Measurements from ENCODE around the gene CTDSP2. TPM values are rescaled to one million over a fixed set of nuclear protein-coding genes. Genes with fewer than 3 reads are reported as not detected.

CTDSP2 gene
- total RNA-seq, 2 donors from 2014 or later, result 90.6 to 97.1 TPM

GRCh38 chr12:57806677-57807076 is 39.9 kb downstream of the CTDSP2 start:
- ATAC-seq, result no peak
- no peak for DNase-seq
- intact Hi-C loops (cut with DNase I), result no loop called here

GRCh38 chr12:57803319-57803893 is 43.1 kb downstream of the CTDSP2 start:
- intact Hi-C loops (cut with DNase I), result no loop called here
- ATAC-seq (peak; percentile 83 to 84), DNase-seq (peak; percentile 45)

GRCh38 chr12:57802607-57803006 is 43.9 kb downstream of the CTDSP2 start:
- ATAC-seq (no peak), DNase-seq (no peak)
- intact Hi-C loops (cut with DNase I), result no loop called here

GRCh38 chr12:57800965-57801364 is 45.6 kb downstream of the CTDSP2 start:
- no peak for ATAC-seq

GRCh38 chr12:57797933-57798332 is 48.6 kb downstream of the CTDSP2 start:
- DNase-seq, result no peak
- ATAC-seq, result no peak
- intact Hi-C loops (cut with DNase I), result no loop called here

More at GRCh38 chr12:57800965-57801364, 45.6 kb downstream of the CTDSP2 start:
- intact Hi-C loops (cut with DNase I), result no loop called here
- DNase-seq, result no peak

- DNase-seq (no peak), ATAC-seq (no peak)
- intact Hi-C loops (cut with DNase I), result no loop called here
Observed at GRCh38 chr12:57796996-57797395, 49.5 kb downstream of the CTDSP2 start.

GRCh38 chr12:57795354-57795753 is 51.2 kb downstream of the CTDSP2 start:
- no peak for DNase-seq

GRCh38 chr12:57793920-57794319 is 52.6 kb downstream of the CTDSP2 start:
- intact Hi-C loops (cut with DNase I), result no loop called here
- peak in 1 of 2 donors; percentile 86 for ATAC-seq
- no peak for DNase-seq

More at GRCh38 chr12:57795354-57795753, 51.2 kb downstream of the CTDSP2 start:
- no peak for ATAC-seq
- intact Hi-C loops (cut with DNase I), result no loop called here

GRCh38 chr12:57783861-57784260 is 62.7 kb downstream of the CTDSP2 start:
- intact Hi-C loops (cut with DNase I), result no loop called here
- no peak for DNase-seq
- no peak for ATAC-seq

- ATAC-seq, result no peak
- intact Hi-C loops (cut with DNase I), result no loop called here
- no peak for DNase-seq
Observed at GRCh38 chr12:57783466-57783801, 63.1 kb downstream of the CTDSP2 start.

- peak; percentile 97 for DNase-seq
- intact Hi-C loops (cut with DNase I), result no loop called here
- ATAC-seq, result peak; percentile 85 to 98
Observed at GRCh38 chr12:57782608-57783465, 63.7 kb downstream of the CTDSP2 start, which contains the start of gene TSFM. Gene TSFM, plus strand, starts transcription at chr12:57782787. Its CDS starts 15 bp downstream, at chr12:57782802.

- ATAC-seq (no peak), DNase-seq (no peak)
- intact Hi-C loops (cut with DNase I), result no loop called here
Observed at GRCh38 chr12:57782243-57782607, 64.3 kb downstream of the CTDSP2 start.

GRCh38 chr12:57781801-57782200 is 64.7 kb downstream of the CTDSP2 start:
- no peak for ATAC-seq
- no peak for DNase-seq
- intact Hi-C loops (cut with DNase I), result no loop called here

- ATAC-seq (no peak), DNase-seq (no peak)
- intact Hi-C loops (cut with DNase I), result no loop called here
Observed at GRCh38 chr12:57781244-57781643, 65.3 kb downstream of the CTDSP2 start.

GRCh38 chr12:57780284-57780897 is 66.1 kb downstream of the CTDSP2 start:
- ATAC-seq (no peak), DNase-seq (no peak)
- intact Hi-C loops (cut with DNase I), result no loop called here

GRCh38 chr12:57779736-57780135 is 66.8 kb downstream of the CTDSP2 start:
- ATAC-seq, result no peak
- intact Hi-C loops (cut with DNase I), result no loop called here

GRCh38 chr12:57777911-57778310 is 68.6 kb downstream of the CTDSP2 start:
- ATAC-seq (no peak), DNase-seq (no peak)
- intact Hi-C loops (cut with DNase I), result no loop called here

More at GRCh38 chr12:57779736-57780135, 66.8 kb downstream of the CTDSP2 start:
- DNase-seq, result no peak

GRCh38 chr12:57777367-57777766 is 69.2 kb downstream of the CTDSP2 start:
- ATAC-seq (no peak), DNase-seq (no peak)
- intact Hi-C loops (cut with DNase I), result no loop called here

- ATAC-seq (no peak), DNase-seq (no peak)
- intact Hi-C loops (cut with DNase I), result no loop called here
Observed at GRCh38 chr12:57776247-57776587, 70.3 kb downstream of the CTDSP2 start.

- DNase-seq (no peak), ATAC-seq (no peak)
- intact Hi-C loops (cut with DNase I), result no loop called here
Observed at GRCh38 chr12:57775563-57776246, 70.8 kb downstream of the CTDSP2 start.

All from left cardiac atrium (tissue), 4 donors.